ENCODE measurements around the gene KRTAP3-2.

KRTAP3-2 gene

DNA sequence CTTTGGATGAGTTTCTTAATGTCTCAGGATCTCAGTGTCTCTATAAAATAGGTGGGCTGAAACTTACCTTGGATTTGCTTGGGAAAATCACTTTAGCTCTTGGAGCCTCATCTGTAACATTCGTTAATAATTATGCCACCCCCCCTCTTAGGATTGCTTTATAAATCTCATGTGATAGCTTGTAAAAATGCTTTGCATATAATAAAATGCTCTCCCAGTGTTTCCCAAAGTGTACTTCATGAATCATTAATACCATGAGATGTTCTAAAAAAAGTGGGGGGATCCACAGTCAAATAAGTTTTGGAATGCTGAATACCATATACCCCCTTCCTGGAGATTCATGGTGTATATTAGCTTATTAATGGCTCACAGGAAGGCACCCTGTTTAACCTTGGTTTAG, 38.1 kb downstream of the KRTAP3-2 start:
- DNase-seq = no peak

DNA sequence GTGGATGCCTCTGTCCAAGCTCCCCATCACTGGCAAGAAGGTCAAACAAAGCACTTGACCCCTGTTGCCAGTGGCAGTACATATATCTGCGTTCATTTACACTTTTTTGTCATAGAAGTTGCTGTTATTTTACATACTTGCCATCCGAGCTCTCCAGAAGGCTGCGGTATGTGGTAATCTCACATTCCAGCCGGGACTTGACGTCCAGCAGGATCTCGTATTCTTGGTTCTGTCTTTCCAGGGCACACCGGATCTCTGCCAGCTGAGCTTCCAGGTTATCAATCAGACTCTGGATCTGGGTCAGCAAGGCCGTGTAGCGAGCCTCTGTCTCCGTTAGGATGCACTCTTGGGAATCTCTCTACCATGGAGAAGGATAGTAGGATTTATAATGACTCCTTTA, 39.6 kb downstream of the KRTAP3-2 start:
- no peak for DNase-seq

DNA sequence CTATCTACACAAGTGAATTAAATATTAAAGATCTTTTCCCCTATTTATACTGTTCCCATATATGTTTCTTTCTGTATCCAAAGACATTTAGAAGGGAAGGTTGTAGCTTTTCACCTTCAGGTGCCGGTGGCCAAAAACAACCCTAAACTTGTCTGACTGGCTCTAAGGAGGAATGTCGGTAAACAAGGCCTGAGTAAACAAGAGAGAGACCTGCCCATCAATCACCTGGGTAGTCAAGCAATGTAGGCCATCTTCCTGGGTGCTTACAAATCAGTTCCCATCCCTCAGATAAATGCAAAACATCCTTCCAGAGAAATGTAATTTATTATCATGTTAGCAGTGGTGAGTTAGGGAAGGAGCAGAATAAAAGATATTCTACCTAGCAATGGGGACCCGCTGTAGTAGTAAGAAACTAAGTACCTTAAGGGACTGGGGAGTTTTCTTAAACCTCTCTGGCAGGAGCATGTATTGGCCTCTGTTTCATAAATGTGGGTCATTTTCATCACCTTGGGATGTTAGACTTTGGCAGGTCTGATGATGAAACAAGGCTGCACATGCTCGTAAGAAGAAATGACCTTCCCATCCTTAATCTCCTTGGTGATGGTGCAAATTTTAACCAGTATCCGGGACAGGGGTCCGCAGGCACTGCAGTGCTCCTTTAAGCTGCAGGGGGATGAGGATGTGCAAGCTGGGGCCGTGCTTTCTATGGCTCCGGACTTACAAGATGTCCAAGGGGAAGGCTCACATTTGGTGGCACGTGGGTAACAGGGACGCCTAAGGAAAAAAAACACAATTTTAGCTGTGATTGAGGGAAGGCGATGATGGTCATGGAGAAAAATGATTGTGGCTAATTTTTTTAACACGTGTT, 41.4 kb downstream of the KRTAP3-2 start:
- DNase-seq = no peak

DNA sequence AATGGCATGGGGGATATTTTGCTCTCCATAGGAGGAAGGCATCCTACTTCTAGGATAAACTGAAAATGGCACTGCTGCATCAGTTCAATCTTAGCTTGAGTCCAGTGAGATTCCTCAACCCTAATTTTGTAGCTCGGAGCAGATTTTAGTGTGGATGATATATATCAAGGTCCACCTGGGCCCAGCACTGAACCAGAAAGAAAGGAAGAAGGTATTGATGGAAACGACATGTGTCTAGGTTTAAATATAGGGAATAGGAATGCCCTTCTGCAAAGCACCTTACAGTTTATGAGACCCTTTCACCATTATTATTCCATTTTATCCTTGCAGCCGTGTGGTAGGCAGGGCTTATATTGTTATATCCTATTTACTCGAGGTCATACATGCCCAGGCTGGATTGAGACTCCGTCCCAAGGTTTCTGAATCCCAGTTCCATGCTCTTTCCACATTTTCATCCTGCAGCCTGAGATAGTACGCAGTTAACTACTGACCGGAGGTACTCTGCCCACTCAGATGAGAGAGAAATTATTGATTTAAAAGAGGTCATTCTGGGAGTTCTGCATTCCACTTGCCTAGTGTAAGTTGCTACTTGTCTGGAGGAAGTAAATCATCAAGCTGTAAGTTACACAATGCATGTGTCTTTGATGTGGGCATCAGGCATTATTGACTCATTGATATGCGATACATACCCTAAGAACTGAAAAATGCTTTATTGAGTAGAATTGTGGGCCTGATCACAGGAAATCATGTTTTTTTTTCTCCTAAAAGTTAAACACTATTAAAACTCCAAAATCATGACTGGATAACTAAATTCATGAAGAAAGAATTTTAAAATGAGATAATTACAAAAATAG, 43.1 kb downstream of the KRTAP3-2 start:
- DNase-seq = peak; percentile 47

DNA sequence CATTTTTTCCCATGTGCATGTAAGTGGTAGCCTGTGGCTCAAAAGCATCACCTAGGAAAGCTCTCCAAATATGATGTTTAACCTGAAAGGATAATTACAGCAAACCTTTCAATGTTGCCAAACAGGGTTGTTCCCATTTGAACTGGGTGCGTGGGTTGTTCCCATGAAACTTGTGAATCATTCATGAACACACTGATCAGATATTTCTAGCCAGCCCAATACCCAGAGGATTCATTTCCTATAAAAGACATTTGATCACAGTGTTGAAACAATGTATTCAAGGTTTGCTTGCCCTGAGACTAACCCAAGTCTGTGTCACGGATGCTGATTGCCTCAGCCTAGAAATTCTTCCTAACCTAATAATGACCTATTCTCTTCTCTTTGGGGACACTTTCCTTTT, 45.8 kb downstream of the KRTAP3-2 start:
- DNase-seq = no peak

DNA sequence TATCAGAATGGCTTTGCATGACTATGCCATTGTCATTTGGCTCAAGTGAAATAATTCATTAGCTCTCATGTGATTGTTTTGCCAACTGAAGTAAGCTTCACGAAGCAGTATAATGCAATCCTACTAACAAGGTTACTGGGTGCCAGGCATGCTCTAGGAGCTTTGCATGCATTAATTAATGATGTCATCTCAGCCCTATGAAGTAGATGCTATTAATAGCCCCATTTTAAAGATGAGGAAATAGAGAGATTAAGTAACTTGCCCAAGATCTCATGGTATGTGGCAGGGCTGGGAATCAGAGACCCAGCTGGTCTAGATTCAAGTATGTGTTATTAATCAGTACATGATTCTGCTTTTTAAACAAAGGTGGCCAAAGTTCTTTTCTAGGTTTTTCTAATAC, 47.0 kb downstream of the KRTAP3-2 start:
- no peak for DNase-seq

DNA sequence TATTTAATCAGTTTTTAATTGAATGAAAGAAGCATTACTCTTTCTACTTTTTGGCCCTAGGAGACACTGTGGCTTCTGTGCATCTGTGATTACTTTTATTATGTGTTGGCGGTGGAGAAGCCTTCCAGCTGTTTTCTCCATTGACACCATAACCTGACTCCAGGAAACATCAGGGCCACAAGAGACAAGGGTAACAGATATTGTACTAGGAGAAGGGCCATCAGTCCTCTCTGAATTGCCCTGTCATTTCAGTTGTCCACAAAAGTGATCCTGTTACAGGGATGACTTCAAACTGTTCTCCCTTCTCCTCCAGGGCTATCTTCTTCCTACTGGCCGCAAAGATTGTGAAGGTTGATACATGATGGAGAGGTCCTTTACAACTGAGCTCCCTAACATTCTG, 47.6 kb downstream of the KRTAP3-2 start:
- DNase-seq = no peak

DNA sequence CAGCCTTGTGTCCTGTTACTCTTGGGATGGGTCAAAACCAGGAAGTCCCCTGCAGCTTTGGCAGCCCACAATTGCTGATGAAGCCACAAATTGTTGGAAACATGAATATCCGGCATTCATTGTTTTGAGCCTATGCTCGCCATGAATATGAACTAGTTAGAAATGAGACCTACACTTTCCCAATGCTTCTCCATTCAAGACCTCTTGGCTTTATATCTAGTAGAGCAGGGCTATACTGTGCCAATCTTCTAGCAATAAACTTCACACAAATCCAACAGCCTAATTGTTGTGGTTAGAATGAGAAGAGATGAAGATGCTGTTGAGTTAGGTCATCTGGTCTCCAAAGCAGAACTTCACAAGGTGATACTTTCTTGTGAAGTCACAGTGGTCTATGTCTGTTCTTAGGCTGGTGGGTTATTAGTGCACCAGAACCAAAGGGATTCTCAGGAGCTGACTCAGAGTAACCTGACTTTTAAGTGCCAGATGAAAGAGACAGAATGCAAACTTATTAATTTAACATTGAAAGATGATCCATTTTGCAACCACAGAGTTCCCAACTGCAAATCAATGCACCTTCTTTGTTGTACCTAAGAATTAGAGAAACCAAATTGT, 48.6 kb downstream of the KRTAP3-2 start:
- no peak for DNase-seq

DNA sequence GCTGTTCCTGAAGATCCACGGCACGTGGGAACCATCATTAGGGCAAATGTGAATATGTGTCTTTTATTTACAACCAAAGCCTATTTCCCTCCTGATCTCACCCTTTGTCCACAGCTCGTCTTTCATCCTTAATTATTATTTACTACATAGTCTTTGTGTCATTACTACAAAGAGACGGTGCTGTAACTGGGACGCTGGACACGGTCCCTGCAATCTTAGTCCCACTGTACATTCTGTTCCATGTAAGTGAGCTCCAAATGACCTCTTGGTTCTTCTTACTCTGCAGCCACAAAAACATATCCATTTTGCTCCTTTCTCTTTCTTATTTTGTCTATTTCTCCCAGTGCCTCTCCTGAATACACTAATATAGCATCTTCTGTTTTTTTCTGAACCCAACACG, 49.5 kb downstream of the KRTAP3-2 start:
- peak; percentile 26 for DNase-seq

DNA sequence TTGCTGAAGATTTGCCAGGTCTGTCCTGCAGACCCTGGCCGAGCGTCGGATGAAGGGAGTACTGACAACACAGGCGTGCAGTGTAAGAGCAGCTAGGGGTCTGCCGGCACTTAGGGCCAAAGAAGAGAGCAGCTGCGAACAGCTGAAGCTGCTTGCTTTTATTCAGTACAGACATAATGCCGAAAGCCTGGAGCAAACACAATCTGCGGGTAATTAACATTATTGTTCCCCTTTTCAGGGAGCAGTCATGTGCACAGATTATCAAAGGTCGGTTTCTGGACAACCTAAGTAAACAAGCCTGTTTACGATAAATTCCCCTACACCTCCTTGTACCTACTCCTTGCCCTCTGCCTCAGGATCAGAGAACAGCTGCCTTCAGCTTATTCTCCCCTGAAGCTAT, 50.3 kb downstream of the KRTAP3-2 start:
- DNase-seq = peak; percentile 74

Data from eye (tissue), 1 donor.